Epithelial cell of esophagus (primary cell): ENCODE measurements around the gene SAG.

Experiments used
- DNase-seq: peaks from one replicate; pipeline ENCODE4 v3.0.0; 2010; ENCODE audit warnings: low read depth
- H3K4me3 ChIP-seq: 2 replicates; pipeline ENCODE4 v1.5.1; 2011; ENCODE audit warnings: mild to moderate bottlenecking, low read length, control low read depth
- CTCF ChIP-seq: IDR thresholded peaks from 2 replicates; pipeline ENCODE4 v1.5.1; 2011; ENCODE audit warnings: low read depth, mild to moderate bottlenecking, low read length, control low read depth, inconsistent platforms; ENCODE audit not compliant: insufficient read depth; ENCODE audit errors: missing control alignments

SAG gene

GRCh38 chr2:233346376-233346775 is 38.8 kb downstream of the SAG start:
- H3K4me3 ChIP-seq, result no peak overlapping the region
- TF ChIP-seq CTCF, result no peak

GRCh38 chr2:233346930-233347329 is 39.3 kb downstream of the SAG start:
- H3K4me3 ChIP-seq, result no peak overlapping the region
- DNase-seq, result no peak
- no peak for TF ChIP-seq CTCF

More at GRCh38 chr2:233346376-233346775, 38.8 kb downstream of the SAG start:
- DNase-seq, result no peak

GRCh38 chr2:233349005-233349998 is 41.7 kb downstream of the SAG start:
- H3K4me3 ChIP-seq, result no peak overlapping the region
- DNase-seq, result no peak
- no peak for TF ChIP-seq CTCF

- peak; percentile 27 for TF ChIP-seq CTCF
- DNase-seq, result peak; percentile 95
- no peak overlapping the region for H3K4me3 ChIP-seq
Observed at GRCh38 chr2:233350708-233351107, 43.1 kb downstream of the SAG start.

GRCh38 chr2:233351423-233351822 is 43.8 kb downstream of the SAG start:
- DNase-seq, result no peak
- no peak for TF ChIP-seq CTCF
- H3K4me3 ChIP-seq, result no peak overlapping the region

- no peak for TF ChIP-seq CTCF
- DNase-seq, result no peak
- H3K4me3 ChIP-seq, result no peak overlapping the region
Observed at GRCh38 chr2:233352141-233352842, 44.7 kb downstream of the SAG start.
